ENCODE data around the gene GGCT.
"Not testable (repeated sequence)": the region's sequence is repeated elsewhere in the genome, so short reads cannot be mapped to it uniquely, and the experiment has no call there.

Gene GGCT

GRCh38 chr7:30504301-30505173, at the start of gene GGCT:
GGCT (minus strand) TSS chr7:30504829; CDS start chr7:30504709, 120 bp downstream.
- peak; percentile 99 for DNase-seq (ENCODE audit: low spot score)

- DNase-seq (ENCODE audit: low spot score) = no peak
Observed at GRCh38 chr7:30553546-30553945, 48.9 kb upstream of the GGCT start.

GRCh38 chr7:30553141-30553540, 48.5 kb upstream of the GGCT start:
- DNase-seq (ENCODE audit: low spot score) = no peak

- no peak for DNase-seq (ENCODE audit: low spot score)
Observed at GRCh38 chr7:30552330-30552729, 47.7 kb upstream of the GGCT start.

GRCh38 chr7:30549931-30550493, 45.4 kb upstream of the GGCT start:
- no peak for DNase-seq (ENCODE audit: low spot score)

GRCh38 chr7:30548845-30549244, 44.2 kb upstream of the GGCT start:
- DNase-seq (ENCODE audit: low spot score) = peak; percentile 77

- DNase-seq (ENCODE audit: low spot score) = no peak
Observed at GRCh38 chr7:30546596-30546995, 42.0 kb upstream of the GGCT start.

- no peak for DNase-seq (ENCODE audit: low spot score)
Observed at GRCh38 chr7:30545791-30546555, 41.3 kb upstream of the GGCT start.

- no peak for DNase-seq (ENCODE audit: low spot score)
Observed at GRCh38 chr7:30543813-30544525, 39.3 kb upstream of the GGCT start.

GRCh38 chr7:30543115-30543514, 38.5 kb upstream of the GGCT start:
- DNase-seq (ENCODE audit: low spot score) = not testable (repeated sequence)

GRCh38 chr7:30533886-30534285, 29.3 kb upstream of the GGCT start:
- DNase-seq (ENCODE audit: low spot score) = no peak

GRCh38 chr7:30531286-30531685, 26.7 kb upstream of the GGCT start:
- DNase-seq (ENCODE audit: low spot score) = no peak

- no peak for DNase-seq (ENCODE audit: low spot score)
Observed at GRCh38 chr7:30530373-30530772, 25.7 kb upstream of the GGCT start.

GRCh38 chr7:30528779-30529178, 24.1 kb upstream of the GGCT start:
- no peak for DNase-seq (ENCODE audit: low spot score)

- not testable (repeated sequence) for DNase-seq (ENCODE audit: low spot score)
Observed at GRCh38 chr7:30527297-30527696, 22.7 kb upstream of the GGCT start.

- no peak for DNase-seq (ENCODE audit: low spot score)
Observed at GRCh38 chr7:30526163-30526562, 21.5 kb upstream of the GGCT start.

GRCh38 chr7:30525429-30525828, 20.8 kb upstream of the GGCT start:
- no peak for DNase-seq (ENCODE audit: low spot score)

GRCh38 chr7:30524545-30524944, 19.9 kb upstream of the GGCT start:
- DNase-seq (ENCODE audit: low spot score) = no peak

GRCh38 chr7:30523466-30523865, 18.8 kb upstream of the GGCT start:
- no peak for DNase-seq (ENCODE audit: low spot score)

- DNase-seq (ENCODE audit: low spot score) = no peak
Observed at GRCh38 chr7:30522159-30522558, 17.5 kb upstream of the GGCT start.

- no peak for DNase-seq (ENCODE audit: low spot score)
Observed at GRCh38 chr7:30521532-30521931, 16.9 kb upstream of the GGCT start.

GRCh38 chr7:30519122-30519521, 14.5 kb upstream of the GGCT start:
- no peak for DNase-seq (ENCODE audit: low spot score)

Measured in D341Med (cell line).